Left lobe of liver (tissue), 2 donors: ENCODE measurements around the gene MSANTD1. TPM values are rescaled to one million over a fixed set of nuclear protein-coding genes. Genes with fewer than 3 reads are reported as not detected.

Source experiments
- ATAC-seq: fragments of 200-7000 bp; cut with Tn5 transposase; one replicate; pipeline ENCODE4 v1.9.1; 2020; ENCODE audit warnings: mild to moderate bottlenecking, moderate library complexity
- DNase-seq: peaks from one replicate; pipeline ENCODE4 v3.0.0-alpha.2; 2020; ENCODE audit warnings: low spot score
- total RNA-seq: library from RNA; stranded (reverse); gene quantifications from one replicate; pipeline ENCODE4 v1.2.1, GENCODE V29; 2021
- donor health status: DM: no; HTN: no; CAD: no; lungs with moderate emphysema.
- donor health status: DM: no; HTN: yes; CAD: no.

Gene MSANTD1
- total RNA-seq, 1 donor from 2014 or later, result 1.1 TPM

DNA sequence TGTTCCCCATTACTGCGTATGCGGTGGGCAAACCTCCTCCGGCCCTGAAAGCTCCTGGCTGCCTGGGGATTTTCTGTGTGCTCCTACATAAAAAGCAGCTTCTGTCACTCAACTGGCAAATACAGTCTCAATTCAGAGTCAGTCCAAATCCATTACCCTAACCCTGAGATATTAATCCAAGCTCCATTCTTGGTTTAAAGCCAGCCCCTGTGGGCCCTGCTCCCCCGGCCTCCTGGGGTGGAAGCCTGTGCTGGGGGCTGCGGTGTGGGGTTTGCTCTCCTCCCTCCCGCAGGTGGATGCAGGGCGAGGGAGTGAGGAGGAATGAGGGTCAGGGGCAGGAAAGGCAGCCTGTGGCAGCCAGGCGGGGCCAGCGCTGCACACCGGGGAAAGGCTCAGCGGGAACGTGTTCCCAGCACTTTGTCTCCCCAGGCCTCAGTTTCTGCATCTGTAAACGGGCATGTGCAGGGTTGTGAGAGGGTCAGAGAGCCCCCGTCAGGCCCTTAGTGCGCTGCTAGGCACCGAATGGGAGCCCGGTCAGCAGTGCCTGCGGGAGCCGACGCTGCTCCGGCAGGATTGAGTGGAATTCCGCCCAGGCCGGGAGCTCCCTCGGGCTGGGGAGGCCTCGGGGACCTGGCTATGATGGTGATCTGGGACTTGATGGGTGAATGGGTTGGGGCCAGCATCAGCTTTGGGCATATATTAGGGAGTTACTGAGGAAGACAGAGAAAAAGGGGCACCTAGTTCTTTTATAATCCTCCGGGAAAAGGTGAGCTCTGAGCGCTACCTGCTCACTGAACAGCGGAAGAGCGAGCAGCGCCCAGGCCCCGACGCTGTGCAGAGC, 37.6 kb downstream of the MSANTD1 start:
- DNase-seq, result peak; percentile 31
- ATAC-seq, result no peak

DNA sequence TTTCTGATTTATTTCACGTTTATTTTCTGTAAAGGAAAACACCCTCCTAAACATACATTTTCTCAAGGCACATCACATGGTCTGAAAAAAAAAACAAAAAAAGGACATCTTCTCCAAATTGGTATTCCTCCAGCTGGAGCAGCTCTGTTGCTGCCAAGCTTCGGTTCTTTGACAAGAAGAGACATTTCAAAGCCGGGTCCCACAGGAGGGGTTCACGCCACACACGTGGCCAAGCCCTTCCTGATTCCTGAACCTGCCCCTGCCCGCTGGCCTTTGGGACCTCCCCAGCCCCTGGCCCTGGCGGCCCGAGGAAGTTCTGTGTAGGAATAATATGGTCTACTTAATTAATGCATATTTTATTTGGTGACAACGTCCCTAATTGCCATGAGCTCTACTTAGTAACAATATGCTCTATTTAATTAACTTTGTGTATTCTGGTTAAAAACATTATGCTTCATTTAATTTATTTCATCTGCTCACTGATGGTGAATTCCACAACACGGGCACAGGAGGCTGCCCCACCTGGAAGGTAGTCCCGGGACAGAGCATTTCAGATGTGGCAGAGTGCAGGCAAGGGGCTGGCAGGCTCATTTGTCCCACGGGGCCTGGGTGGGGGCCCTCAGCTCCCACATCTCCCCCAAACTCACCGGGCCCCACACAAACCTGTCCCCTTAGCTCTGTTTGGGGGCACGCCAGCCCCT, 38.5 kb downstream of the MSANTD1 start:
- DNase-seq (peak; percentile 42), ATAC-seq (no peak)

DNA sequence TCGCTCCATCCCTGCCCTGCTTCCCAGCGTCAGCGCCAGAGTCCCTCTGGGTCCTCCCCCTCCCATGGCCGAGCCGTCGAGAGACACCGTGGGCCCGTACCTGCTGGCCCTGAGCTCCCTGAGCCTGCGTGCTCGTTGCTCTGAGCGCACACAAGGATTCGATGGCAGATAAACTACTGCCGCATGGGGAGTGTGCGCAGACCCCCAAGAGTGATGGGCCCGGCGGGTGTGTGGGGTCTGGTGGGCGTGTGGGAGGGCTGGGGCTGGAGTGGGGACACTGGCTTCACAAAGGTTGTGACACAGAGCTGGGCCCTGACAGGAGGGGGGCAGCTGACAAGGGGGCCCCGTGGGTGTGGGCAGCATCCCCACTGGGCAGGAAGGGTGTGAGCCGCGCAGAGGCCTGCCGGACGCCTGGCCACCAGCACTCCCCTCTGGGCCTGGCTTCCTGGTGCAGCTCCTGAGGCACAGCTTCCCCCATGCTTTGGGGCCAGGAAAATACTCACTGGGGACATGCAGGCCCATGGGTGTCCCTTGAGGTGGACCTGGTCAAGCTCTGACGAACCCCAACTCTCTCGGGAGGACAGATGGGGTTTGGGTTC, 39.1 kb downstream of the MSANTD1 start:
- DNase-seq, result no peak
- no peak for ATAC-seq

DNA sequence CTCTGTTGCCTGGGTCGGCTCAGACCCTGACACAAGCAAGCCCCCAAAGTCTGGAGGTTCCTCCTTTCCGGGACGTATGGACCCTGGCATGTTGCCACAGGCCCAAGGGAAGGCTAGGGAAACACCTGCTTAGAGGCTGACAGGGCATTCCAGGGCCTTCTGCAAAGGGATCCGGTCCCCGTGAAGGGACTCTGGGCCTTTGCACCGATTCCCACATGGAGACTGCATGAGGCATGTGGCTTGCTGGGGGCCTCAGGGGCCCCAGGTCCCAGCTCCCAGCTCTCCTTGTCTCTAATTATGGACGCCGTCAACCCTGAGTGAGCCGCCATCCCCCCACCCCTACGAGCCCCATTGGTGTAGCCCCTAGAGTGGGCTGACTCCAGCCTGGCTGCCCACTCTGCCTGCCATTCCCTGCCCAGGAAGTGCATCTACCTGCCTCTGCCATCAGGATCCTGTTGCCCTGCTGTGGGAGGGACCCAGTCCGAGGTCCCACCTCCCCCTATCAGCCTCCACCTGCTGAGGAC, 39.7 kb downstream of the MSANTD1 start:
- DNase-seq (peak; percentile 45), ATAC-seq (no peak)

DNA sequence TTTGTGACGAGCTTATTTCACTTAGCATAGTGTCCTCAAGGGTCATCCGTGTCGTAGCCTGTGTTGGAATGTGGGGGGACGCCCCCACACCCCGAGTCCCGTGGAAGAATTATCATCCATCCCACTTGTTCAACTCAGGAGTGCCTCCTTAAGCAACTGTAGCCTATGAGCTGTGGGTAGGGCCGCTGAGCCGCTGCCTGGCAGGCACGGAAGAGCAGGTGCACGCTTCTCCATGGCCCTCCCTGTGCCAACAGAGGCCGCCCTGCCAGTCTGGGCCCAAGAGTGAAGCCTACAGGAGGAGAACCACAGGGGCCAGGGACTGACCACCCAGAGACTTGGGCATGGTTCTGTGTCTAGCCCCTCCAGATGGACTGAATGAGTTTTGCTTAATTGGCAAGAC, 41.5 kb downstream of the MSANTD1 start:
- DNase-seq (peak; percentile 42), ATAC-seq (no peak)

DNA sequence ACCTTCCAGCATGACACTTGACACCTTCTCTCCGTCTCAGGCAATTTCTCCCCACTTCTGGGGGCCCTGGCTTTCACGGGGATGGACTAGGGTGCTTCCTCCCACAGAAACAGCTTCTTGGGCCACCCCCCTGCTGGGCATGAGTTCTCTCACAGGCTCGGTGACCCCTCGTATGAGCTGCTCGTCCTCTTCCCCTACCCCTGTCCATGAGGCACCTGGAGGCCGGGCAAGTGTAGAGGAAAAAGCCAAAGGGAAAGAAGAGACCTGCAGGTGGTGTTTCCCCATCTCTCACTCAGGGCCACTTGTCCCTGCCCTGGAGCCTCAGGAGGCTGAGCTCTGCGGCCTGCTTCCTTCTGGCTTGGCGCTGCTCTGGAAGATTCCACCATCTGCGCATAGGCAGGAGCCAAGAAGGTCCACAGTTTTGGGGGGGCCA, 41.9 kb downstream of the MSANTD1 start:
- DNase-seq, result peak; percentile 46

DNA sequence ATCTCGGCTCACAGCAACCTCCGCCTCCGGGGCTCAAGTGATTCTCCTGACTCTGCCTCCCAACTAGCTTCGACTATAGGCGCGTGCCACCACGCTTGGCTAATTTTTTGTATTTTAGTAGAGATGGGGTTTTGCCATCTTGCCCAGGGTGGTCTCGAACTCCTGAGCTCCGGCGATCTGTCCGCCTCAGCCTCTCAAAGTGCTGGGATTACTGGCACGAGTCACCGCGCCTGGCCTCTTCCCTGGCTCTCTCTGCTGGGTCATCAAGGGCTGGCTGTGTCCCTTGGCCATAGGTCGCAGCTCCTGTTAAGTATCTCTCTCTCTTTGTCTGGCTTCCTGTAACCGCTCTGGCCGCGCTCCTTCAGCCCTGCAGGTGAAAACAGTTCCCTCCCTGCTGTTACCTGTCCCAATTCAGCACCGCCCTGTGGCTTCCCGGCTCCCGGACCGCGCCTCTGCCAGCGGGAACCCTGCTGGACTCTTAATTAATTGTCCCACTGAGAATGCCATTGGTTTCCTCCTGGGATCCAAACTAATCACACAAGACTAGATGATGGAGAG, 42.5 kb downstream of the MSANTD1 start:
- DNase-seq (peak; percentile 73), ATAC-seq (peak; percentile 31)

More for the DNA sequence above, 41.9 kb downstream of the MSANTD1 start:
- ATAC-seq, result no peak

DNA sequence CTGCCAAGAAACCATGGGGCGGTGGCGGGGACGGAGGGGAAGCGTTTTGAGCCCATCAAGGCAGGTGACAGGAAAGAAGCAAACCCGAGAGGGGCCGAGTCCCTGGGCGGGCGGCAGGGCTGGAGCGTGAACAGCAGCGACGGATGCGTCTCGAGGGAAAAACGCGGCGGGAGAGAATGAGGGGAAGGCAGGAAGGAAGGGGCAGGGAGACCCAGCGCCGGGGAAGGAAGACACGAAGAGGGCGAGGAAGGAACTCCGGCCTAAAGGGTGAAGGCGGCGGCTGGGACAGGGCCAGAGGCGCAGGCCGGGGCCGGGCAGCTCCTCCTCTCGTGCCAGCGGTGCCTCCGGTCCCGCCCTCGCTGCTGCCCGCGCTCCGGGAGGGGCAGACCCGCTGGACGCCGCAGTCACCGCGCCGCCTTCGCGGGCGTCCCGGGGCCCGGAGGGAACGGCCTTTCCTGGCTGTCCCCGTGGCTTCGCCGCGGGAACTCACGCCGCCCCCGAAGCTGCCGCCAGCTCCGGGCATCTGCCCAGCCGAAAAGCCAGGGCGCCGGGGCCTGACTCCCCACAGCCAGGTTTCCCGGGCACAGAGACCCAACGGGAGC, 43.1 kb downstream of the MSANTD1 start:
- DNase-seq (peak; percentile 86), ATAC-seq (peak; percentile 83)

DNA sequence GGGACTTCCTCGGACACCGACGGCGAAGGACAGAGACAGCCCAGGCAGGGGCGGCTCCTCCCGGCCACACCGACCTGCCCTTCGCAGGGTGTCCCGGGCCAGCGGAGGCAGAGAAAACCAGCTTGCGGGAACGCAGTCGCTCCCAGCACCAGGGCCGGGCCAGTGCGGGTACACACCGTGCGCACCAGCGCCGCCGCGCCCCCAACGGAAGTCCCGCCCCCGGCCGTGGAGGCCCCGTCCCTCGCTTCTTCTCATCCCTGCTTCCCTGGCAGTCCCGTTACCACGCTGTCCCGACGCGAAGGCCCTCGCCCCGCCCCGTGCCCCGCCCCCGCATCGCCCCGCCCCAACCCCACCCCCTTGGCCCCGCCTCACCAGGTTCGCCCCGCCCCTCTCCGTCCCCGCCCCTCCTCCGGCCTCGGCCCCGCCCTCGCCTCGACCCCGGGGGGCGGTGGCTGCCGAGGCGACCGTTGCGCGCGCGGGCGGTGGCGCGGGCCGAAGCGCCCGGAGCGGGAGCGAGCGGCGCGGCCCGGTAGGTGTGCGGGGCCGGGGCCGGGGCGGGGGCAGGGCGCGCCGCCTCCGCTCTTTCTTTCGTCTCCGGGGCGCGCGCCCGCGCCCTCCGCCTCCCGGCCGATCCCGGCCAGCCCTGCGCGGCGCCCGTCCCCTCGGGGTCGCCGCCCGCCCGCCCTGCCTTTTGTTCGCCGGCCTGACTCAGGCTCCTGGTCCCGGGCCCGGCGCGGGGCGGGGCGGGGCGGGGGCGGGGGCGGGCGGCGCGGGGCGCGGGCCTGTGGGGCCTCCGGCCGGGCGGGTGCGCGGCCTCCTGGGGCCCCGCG, 43.8 kb downstream of the MSANTD1 start, which contains the start of gene RGS12:
Gene RGS12 (plus strand): TSS at position 451 of the 830 bp plus-strand sequence. CDS start 23,150 bp downstream, outside the sequence.
- DNase-seq, result peak; percentile 97
- peak; percentile 89 for ATAC-seq

DNA sequence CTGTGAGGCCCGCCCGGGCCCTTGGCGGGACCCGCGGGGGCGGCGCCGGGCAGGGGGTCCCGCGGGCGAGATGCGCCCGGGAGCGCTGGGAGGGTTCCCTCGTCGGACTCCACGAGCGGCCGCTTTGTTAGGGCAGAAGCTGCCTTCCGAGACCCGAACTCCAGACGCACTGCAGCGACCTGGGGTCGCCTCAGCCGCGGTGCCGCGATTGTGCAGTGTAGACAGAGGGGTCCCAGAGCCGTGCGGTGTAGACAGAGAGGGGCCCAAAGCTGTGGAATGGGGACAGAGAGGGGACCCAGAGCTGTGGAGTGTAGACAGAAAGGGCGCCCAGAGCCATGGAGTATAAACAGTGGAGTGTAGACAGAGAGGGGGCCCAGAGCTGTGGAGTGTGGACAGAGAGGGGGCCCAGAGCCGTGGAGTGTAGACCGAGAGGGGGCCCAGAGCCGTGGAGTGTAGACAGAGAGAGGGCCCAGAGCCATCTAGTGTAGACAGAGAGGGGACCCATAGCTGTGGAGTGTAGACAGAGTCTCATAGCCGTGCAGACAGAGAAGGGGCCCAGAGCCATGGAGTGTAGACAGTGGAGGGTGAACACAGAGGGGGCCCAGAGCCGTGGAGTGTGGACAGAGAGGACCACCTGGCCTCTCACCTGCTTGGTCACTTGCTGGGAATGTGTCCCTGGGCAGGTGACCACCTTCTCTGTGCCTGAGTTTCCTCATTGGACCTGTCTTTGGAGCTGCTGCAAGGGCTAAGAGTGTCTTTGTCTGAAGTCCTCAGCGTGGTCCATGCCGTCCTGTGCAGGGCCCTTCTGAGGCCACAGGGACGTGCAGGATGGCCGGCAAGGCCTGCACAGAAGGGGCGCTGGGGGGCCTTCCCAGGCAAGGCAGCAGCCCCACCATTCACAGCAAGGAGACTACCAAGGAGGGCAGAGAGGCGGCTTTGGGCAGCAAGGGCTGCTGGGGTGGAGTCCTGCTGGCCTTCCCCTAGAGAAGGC, 44.7 kb downstream of the MSANTD1 start:
- no peak for ATAC-seq
- DNase-seq, result peak; percentile 57

DNA sequence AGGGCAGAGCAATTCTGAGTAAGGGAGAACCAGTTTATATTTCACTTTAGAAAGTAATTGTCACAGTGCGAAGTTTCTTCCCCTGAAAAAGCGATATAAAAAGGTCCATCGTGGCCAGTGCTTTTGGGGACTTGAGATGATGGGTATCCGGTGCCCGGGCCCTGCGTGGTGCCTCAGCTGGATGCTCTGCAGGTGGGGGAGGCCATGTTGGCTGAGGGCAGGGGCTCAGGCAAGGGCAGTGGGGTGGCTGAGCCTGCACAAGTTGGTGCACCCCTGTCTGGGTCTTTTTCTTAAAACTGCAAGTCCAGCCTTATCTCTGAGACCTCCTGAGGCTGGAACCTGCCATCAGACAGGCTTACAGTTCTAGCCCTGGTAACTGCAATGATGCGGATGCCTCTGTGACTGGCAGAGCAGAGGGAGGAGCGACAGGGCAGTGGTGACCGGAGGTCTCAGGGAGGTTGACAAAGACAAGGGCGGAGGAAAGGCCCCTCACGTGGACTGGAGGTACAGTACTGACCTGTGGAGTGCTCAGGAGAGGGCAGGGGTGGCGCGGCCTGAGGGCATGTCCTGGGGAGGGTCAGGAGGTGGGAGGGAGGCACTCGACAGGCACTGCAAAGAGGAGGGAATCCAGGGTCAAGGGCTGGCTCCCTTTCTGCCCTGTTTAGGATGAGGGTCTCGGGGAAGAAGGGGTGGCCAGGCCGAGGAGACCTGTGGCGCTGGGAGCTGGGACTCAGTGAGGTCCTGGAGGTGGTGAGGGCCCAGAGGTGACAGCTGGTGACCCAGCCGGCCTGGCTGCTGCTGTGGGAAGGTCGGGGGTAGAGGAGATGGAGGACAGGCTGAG, 45.7 kb downstream of the MSANTD1 start:
- DNase-seq, result peak; percentile 43
- ATAC-seq, result no peak

DNA sequence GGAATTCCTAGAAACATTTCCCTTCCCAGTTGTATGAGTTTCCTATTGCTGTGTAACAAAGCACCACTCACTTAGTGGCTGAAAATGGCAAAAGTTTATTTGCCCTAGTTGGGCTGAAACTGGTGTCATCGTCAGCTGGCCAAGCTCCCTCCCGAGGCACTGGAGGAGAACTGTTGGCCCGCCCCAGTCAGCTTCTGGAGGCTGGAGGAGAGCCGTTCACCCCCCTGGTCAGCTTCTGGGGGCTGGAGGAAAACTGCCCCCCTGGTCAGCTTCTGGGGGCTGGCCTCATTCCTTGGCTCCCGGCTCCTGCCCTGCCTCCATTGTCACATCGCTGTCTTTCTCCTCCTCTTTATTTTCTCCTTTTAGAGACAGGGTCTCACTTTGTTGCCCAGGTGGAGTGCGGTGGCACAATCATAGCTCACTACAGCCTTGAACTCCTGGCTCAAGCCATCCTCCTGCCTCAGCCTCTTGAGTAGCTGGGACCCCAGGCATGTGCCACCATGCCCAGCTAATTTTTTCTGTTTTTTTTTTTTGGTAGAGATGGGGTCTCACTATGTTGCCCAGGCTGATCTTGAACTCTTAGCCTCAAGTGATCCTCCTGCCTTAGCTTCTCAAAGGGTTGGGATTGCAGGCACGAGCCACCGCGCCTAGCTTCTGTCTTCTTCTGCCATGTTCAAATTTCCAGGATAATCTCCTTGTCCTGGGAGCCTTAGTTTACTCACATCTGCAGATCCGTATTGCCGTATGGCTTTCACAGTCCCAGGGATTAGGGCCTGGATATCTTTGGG, 47.1 kb downstream of the MSANTD1 start:
- ATAC-seq (no peak), DNase-seq (peak; percentile 36)

DNA sequence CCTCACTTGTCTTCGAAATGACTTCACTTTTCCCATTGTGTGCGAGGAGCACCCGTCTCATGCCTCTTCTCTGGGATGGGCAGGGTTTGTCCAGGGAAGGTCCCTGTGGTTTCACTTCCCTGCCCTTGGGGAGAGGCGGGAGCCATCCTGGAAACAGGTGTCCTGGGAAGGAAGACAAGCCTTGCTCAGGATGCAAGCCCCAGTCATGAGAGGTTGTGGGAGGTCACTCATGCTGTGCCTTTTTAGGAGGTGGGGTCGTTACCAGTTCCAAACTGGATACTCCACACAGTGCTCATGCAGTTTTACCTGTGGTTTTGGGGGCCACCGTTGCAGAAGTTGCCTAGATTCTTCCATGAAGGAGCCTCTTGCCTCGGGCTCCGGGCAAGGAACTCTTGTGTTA, 47.7 kb downstream of the MSANTD1 start:
- ATAC-seq, result no peak
- DNase-seq, result peak; percentile 36

DNA sequence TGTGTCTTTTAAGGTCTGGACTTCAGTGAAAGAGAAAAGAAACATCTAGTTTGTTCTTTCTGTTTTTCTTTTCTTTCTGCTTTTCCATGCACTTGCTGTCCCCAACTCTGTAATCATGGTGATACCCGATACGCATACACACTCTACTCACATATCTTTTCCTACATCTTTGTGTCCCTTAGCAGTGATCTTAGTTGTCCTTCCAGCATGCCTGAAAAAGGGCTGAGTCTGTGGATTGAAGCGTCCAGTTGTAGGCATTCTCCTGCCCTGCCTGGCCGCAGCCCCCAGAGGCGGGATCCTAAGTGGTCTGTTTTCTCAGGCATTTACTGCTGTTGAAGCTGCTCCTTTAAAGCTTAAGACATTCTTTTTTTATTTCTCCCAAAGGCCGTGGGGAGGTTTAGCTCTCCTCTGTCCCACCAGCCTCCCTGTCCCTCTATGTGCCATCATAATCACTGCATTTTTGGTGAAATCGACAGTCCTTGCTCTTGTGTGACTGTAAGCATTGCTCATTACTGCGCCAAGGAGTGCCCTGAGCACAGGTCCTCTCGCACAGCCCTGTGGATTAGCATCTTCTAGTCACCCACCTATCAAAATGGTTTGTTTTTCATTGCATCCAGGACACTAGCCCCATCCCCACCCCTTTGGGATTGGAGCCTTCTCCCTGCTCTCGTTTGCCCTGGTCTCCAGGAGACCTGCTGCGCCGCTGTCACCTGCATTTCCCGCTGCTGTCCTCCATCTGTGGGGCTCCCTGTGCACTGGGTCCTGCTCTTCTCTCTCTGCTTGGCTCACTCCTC, 48.3 kb downstream of the MSANTD1 start:
- no peak for ATAC-seq
- peak; percentile 32 for DNase-seq

DNA sequence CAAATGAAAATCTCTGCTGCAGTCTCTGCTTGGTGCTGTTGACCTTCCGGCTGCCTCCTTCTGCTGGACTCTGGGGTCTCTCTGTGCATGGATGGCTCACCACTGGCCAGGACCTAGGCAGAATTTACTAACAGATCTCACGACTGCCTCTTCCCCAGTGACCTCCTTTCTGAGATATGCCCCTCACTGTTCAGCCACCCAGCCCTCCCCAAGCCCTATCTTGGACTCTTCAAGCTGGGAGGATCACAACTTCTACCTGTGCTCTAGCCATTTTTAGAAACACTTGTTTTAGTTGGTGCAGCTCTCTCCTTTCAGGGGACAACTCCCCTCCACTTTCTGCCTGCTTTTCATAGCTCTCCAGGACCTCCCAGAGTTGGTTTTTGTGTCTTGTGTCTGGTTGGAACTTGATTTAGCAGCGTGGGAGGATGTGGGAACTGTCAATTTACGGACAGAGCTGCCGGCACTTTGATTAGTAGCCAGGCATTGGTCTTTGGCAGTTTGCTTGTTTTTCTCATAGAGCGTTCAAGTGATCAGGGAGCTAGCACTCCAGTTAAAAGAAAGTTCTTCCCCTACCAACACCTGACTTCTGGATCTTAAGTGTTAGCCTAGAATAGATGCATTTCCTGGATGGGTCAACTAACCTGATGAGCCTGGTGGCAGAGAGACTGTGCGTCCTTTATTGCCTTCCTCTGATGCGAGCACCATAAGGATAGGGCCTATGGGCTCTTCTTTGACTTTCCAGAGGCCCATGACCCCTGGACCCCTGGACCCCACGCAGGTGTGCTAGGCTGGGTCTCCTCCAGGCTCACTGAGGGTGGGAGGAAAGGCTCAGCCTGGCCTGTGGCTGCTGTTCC, 50.4 kb downstream of the MSANTD1 start:
- ATAC-seq, result no peak
- DNase-seq, result peak; percentile 32
